COR-L47 (cell line): ENCODE results near the gene VPS13D.

ENCODE experiments used
- DNase-seq: peaks from one replicate; lab custom pipeline; 2025; lab: John Stamatoyannopoulos, UW

Gene VPS13D

GRCh38 chr1:12555411-12556367 lies 325.9 kb downstream of the VPS13D start:
- DNase-seq, result no peak

- DNase-seq, result no peak
Measured at GRCh38 chr1:12556368-12556930, 326.6 kb downstream of the VPS13D start.

GRCh38 chr1:12556957-12557935 lies 327.4 kb downstream of the VPS13D start:
- no peak for DNase-seq

- no peak for DNase-seq
Measured at GRCh38 chr1:12561121-12561520, 331.3 kb downstream of the VPS13D start.
